HT1080 (cell line): ENCODE results near the gene MTHFR. TPM values are rescaled to one million over a fixed set of nuclear protein-coding genes. Genes with fewer than 3 reads are reported as not detected.
A peak's percentile ranks its signal among the peaks of the same experiment; 100 is the strongest.

Experiments
- DNase-seq: peaks from one replicate; pipeline ENCODE4 v3.0.0-alpha.2; 2015; ENCODE audit warnings: low read depth
- small RNA-seq: library from RNA; depleted of rRNA; stranded (forward); fragments of <200 nt; gene quantifications from one replicate; pipeline ENCODE3, GENCODE V24; 2014
- total RNA-seq: library from RNA; depleted of rRNA; stranded (reverse); fragments of >200 nt; shearing (Covaris generic); gene quantifications from 2 replicates; pipeline ENCODE4 v1.2.3, GENCODE V29; 2014; rRNA removed

MTHFR gene
- total RNA-seq, 1 experiment from 2014 or later, result 5.8 TPM

DNA sequence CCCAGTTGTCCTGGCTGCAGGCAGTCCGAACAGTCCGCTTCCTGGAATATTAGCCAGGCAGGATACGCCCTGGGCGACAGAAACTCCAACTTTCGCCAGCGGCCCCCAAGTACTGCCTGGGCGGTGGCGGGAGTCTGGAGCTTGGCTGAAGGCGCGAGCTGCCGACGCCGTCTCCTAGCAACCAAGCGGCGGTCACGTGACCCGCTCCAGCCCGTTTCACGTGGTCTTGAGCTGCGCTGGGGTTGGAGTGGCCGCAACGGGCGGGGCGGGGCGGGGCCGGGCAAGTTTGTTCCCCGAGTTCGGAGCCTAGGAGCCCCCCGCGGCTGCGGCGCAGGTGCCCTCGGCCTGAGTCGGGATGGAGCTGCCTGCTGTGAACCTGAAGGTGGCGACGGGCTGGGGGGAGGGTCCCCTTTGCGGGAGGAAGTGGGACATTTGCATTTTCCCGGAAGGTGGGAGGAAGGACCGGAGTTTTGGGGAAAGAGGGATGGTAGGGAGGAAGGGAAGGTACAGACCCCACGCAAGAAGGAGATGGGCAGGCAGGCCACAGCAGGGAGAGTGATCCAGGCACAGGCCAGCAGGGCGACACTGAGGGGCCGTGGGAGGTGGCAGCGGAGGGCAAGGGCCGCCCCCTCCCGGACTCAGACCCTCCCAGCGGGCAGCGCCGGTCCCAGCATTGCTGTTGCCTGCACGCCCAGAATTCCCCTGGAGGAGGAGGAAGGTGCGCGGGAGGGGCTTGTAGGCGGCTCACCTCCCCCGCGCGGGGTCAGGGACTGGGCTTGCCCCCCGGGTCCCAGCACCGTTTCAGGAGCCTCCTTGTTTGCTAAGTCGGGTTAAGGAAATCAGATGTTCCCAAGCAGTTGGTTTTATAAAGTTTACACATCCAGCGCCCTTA is 69.7 kb downstream of the MTHFR start, which contains the start of gene AGTRAP:
TSS of gene AGTRAP (plus strand) at position 283 of the 892 bp plus-strand sequence. CDS start at position 356, 73 bp downstream.
- DNase-seq, result peak; percentile 87

Small RNAs within 50 kb of the gene (small RNA-seq; reads per million reads assigned to genes)
- not detected for gene RF02156
- gene RF02157, result not detected
- not detected for gene RF02158

Other genes with a start within 250 kb of the MTHFR start
- gene FBXO2, start 151.5 kb downstream of the MTHFR start, total RNA-seq, result 0.13 TPM in 1 of 2 replicates, not detected in the other
- 0.73 and 2.2 TPM in 2 replicates for gene FBXO44, start 151.1 kb downstream of the MTHFR start, total RNA-seq
- gene FBXO6, start 141.8 kb downstream of the MTHFR start, total RNA-seq, result 8.5 and 9.4 TPM in 2 replicates
- gene MAD2L2, start 124.8 kb downstream of the MTHFR start, total RNA-seq, result 70.5 and 72.2 TPM in 2 replicates
- gene DRAXIN, start 114.3 kb downstream of the MTHFR start, total RNA-seq, result 0.32 and 0.57 TPM in 2 replicates
- 69.3 and 73.9 TPM in 2 replicates for gene AGTRAP, start 69.8 kb downstream of the MTHFR start, total RNA-seq
- not detected in 2 replicates for gene C1orf167, start 43.8 kb downstream of the MTHFR start, total RNA-seq
- gene CLCN6, start 227 bp upstream of the MTHFR start, total RNA-seq, result 6.4 and 10.0 TPM in 2 replicates
- gene NPPA, start 41.8 kb upstream of the MTHFR start, total RNA-seq, result not detected in 2 replicates
- gene NPPB, start 53.0 kb upstream of the MTHFR start, total RNA-seq, result not detected in 2 replicates
- 62.1 and 78.4 TPM in 2 replicates for gene KIAA2013, start 120.5 kb upstream of the MTHFR start, total RNA-seq
- gene PLOD1, start 128.8 kb upstream of the MTHFR start, total RNA-seq, result 66.4 and 72.4 TPM in 2 replicates
- 76.2 and 78.2 TPM in 2 replicates for gene MFN2, start 174.5 kb upstream of the MTHFR start, total RNA-seq
- 30.4 and 34.2 TPM in 2 replicates for gene MIIP, start 213.5 kb upstream of the MTHFR start, total RNA-seq